DOHH2 (cell line): ENCODE measurements around the gene APLP2.

ENCODE experiments used
- CTCF ChIP-seq: fragments of 200-600 bp; sonication (generic); IDR thresholded peaks from one replicate; pipeline ENCODE4 v1.5.1; 2014; ENCODE audit warnings: antibody characterized with exemption, mild to moderate bottlenecking, low read depth, low read length; ENCODE audit not compliant: poor library complexity, severe bottlenecking
- EZH2phosphoT487 ChIP-seq: fragments of 200-600 bp; sonication (generic); IDR thresholded peaks from 2 replicates; pipeline ENCODE4 v1.6.1; 2017; ENCODE audit warnings: borderline replicate concordance, mild to moderate bottlenecking, antibody characterized with exemption, low read length, moderate library complexity, mixed read lengths

- TF ChIP-seq CTCF: no peak
- no peak for TF ChIP-seq EZH2phosphoT487
Measured at GRCh38 chr11:130137999-130138398, 68.3 kb downstream of the APLP2 start.
